Stimulated activated CD4-positive, alpha-beta T cell treated with anti-CD3 and anti-CD28 coated beads, Interleukin-4, amount 100 ng/mL, for 4 hours (primary cell): ENCODE data around the gene GMPR.
A peak's percentile ranks its signal among the peaks of the same experiment; 100 is the strongest.

Experiments used
- DNase-seq, 2 experiments: peaks; one replicate each; pipeline ENCODE4 v3.0.0-alpha.2; 2020

Gene GMPR

DNA sequence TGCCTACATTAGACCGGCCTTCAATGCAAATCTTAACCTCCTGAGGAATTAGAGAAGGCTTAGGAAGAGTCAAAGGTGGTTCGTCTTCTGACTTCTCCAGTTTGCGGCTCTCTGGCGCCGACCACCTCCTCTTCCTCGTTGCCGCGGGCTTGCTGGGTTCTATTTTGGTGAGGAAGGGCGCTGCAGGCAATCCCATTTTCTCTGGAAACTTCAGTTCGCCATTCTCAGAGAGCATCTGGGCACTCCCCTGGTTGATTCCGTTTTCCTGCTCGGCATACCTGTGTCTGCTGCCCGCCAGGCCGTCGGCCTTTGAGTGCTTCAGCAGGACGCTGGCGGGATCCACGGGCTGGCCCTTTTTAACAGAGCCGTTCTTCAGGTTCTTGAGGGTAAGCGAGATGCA lies 67.9 kb downstream of the GMPR start:
- no peak for DNase-seq

GRCh38 chr6:16311763-16312162 lies 73.4 kb downstream of the GMPR start:
- DNase-seq = no peak

DNA sequence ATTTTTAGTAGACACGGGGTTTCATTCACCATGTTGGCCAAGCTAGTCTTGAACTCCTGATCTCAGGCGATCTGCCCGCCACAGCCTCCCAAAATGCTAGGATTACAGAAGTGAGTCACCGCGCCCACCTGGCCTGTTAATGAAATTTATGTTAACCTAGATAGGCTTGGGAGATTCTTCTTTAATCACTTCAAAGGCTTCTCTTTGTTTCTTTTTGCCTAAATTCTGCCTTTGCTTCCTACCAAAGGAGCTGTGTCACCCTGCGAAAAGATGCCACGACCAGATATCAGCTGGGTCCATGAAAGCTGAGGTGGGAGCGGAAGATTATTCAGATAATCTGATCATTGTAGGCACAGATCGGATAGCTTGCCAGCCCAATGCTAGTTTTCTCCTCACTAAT lies 75.3 kb downstream of the GMPR start:
- DNase-seq = no peak

- DNase-seq = no peak
These were observed 75.9 kb downstream of the GMPR start for GRCh38 chr6:16314296-16314695.

DNA sequence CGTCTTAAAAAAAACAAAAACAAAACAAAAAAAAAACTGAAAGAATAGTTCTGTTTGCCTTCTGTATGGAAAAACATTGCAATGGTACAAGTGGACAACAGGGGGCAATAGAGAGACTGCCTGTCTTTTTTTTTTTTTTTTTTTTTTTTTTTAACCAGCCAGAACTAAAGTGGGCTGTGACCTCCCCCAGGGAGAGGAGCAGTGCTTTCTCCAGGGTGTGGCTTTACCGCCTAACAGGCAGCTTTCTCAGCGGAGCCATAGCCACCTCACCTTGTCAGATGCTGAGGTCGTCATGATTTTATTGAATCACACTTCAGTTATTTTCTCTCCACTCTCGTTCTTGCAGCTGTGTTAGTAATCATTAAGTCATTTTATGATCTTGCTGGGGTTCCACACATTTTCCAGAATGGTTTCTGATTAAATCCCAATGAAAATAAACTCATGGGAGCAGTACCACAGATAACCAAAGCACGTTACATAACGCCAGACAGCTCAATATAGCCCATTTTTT lies 78.4 kb downstream of the GMPR start:
- no peak for DNase-seq

DNA sequence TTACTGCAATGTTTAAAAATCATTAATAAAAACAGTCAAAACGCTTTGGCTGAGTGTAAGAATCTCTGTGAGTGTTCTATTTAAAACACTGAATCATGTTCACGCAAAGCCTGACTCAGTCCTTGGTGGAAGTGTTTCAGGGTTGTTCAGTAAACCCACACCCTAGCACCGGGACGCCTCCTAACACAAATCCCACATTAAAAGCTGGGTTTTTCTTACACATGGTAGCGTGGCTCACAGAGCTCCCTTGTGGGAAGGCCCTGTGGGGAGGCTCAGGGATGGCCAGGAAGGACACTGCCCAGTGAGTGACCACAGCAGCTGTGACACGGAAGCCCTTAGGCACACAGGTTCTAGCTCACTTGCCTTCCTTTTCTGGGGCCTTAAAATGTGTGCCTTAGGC lies 80.2 kb downstream of the GMPR start:
- peak in 1 of 2 experiments; percentile 32 for DNase-seq

DNA sequence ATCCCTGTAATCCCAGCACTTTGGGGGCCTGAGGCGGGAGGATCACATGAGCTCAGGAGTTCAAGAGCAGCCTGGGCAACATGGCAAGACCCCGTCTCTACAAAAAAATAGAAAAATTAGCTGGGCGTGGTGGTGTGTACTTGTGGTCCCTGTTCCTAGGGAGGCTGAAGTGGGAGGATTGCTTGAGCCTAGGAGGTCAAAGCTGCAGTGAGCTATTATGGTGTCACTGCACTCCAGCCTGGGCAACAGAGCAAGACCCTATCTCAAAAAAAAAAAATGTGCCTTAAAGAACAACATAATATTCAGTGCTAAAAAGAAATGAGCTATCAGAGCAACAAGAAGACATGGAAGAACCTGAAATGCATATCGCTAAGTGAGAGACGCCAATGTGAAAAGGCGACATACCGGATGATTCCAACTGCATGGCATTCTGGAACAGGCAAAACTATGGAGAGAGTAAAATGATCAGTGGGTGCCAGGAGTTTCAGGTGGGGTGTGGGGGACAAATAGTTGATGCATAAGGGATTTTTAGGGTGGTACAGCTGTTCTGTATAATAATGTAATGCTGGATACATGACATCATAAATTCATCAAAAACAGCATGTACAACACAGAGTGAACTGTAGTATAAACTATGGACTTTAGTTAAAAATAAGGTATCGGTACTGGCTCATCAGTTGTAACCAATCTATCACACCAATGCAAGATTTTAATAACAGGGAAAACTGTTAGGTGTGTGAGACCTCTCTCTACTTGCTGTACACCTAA lies 80.8 kb downstream of the GMPR start:
- DNase-seq = no peak

DNA sequence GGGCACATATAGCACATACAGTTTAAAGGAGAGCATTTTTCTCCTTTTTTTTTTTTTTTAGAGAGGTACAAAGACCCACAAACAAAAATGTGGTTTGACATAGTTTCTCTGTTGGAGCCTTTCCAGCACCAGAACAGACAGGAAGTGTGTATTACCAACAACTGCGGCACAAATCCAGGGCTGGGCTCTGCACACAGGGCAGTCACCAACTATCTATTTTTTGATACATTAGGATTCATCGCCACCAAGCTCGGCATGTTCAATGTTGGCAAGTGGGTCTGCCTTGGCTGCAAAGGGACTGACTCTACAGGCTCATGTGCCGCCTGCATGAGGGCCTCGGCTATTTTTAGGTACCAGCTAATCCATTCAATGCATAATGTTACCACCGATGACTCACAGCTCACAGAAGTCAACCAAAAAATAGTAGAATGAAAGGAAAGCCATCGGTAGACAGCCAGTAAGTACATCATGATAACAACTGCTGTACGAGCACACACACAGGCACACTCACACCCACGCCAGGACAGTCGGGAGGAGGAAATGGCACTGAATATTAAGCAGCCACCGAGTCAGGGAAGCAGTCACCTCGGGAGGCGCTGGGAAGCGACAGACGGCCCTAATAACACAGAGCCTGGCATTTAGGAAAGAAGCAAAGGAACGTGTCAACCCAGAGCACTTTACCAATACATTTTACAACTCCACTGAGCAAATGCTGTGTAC lies 81.6 kb downstream of the GMPR start:
- DNase-seq = peak; percentile 52 to 69

- DNase-seq = no peak
These were observed 82.3 kb downstream of the GMPR start for GRCh38 chr6:16320533-16321340.

GRCh38 chr6:16321341-16321710 lies 82.9 kb downstream of the GMPR start:
- no peak for DNase-seq

GRCh38 chr6:16321826-16322225 lies 83.4 kb downstream of the GMPR start:
- no peak for DNase-seq

GRCh38 chr6:16322666-16323312 lies 84.4 kb downstream of the GMPR start:
- DNase-seq = peak; percentile 44 to 81

DNA sequence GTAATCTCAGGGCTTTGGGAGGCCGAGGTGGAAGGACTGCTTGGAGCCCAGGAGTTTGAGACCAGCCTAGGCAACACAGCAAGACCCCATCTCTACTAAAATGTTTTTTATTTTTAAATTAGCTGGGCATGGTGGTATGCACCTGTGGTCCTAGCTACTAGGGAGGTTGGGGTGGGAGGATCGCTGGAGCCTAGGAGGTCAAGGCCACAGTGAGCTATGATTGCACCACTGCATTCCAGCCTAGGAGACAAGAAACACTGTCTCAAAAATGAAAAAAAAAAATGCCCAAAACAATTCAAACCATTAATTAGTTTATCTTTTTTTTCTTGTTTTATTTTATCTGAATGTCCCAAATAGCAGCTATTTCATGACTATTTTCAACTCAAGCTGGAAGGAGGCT lies 85.8 kb downstream of the GMPR start:
- DNase-seq = no peak

DNA sequence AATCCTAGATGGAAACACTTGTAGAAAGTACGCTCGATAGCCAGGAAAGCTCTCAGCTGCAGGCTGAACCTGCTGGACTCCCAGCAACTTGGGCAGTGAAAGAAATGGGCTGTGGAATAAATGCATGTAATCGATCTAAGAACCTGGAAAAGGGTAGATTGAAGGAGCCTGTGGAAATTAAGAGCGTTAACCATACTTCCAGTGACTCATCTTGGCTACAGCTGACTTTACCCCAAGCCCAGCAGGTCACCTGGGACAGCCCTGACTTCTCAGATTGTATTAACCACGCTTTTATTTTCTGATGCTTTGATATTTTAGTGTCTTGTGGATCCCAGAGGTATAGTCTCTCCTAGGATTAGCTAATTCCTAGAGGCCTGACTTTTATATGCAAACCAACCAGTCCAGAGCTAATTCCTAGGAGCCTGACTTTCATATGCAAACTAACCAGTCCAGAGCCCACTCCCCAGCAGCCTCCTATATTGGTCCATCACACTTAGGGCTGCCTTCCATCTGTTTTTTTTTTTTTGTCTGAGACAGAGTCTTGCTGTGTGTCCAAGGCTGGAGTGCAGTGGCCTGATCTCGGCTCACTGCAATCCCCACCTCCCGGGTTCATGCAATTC lies 86.3 kb downstream of the GMPR start:
- no peak for DNase-seq

DNA sequence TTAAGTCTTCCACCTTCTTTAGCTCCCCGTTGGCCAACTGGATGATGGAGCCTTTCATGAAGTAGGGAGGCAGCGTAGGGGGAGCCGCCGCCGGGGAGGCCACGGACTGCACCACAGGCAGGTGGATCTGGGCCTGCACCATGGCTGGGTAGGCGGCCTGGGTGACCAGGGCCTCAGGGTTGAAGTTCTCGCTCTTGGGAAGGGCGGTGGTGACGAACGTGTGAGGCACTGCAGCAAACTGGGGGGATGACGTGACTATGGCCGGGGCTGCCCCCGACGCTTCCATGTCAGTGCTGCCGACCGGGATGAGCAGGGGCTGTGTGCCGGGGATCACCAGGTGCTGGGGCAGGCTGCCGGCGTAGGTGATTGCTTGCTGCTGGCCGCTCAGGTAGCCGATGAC lies 88.1 kb downstream of the GMPR start:
- DNase-seq = no peak

DNA sequence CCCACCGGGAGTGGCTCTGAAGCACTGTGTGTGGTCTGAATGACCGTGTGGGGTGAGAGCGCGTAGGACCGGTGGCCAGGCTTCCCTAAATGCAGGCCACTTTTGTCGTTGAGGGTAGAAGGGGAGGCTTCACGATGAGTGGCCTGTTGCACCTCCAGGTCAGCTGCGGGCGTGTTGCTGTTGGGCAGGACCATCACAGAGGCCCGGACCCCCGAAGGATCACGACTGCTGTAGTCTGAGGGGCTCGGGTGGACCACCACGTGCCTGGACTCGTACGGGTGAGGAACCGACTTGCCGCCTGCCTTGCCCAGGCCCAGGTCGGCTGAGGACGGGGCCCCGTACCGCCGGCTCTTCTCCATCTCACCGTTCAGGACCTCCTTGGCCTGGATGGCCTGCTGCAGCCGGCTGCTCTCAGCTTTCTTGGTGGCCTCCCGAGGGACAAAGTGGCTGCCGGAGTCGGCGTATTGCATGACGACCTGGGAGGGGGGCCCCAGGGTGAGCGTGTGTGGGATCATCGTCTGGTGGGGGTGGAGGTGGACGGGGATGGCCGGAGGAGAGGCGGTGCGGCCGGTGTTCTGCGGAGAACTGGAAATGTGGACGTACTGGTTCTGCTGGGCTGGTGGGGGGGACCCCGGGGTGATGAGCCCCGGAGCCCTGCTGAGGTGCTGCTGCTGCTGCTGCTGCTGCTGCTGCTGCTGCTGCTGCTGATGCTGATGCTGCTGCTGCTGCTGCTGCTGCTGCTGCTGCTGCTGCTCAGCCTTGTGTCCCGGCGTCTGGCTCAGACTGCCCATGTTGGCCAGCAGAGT lies 88.8 kb downstream of the GMPR start:
- DNase-seq = no peak

GRCh38 chr6:16327777-16328325 lies 89.5 kb downstream of the GMPR start:
- no peak for DNase-seq

DNA sequence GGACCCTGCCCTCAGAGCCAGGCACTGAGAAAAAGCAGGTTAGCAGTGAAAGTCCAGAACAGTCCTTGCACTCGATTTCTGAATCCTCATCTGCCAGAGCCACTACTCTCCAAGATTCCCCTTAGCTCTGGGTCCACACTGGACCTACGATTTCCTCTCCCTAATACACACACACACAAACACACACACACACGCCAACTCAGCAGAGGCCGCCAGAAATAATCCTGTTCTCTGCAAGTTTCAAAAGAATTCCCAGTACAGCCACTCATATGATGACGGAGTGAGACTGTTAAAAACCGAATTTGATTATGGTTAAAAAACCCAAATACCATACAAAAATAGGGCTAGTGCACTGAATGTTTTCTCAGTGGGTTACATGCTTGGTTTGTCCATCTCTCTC lies 90.8 kb downstream of the GMPR start:
- DNase-seq = no peak

DNA sequence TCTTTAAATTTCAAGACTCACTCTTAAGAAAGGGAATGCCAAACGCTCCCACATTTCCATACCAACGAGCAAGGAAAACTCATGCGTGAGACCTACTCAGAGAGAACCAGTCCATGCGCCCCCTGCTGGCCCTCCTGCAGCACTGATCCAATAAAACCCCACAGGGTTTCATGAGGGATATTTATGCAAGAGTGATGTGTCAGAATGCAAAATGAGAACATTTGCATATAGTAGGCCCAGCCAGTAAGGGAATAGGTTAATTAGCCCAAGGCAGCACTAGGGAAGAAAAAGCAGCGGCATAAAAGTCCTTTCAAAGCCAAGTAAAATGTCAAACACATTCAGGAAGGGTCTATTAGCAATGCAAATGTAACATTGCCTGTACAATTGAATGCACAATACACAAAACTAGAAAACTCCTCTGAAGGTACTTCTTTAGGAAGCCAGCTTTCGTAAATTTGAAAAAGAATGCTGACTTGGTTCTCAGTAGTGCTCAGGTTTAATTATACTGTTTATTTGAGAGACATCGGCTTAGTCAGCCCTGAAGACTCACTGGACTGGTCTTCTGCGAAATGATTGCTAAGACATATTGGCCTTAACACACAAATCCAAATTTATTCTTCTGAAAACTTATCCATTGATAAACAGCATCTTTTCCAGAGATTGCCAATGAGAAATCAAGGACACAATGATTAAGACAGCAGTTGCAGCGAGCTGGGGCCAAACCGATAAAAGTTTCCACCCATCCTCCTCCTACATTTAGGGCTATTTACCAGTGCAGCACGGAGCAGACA lies 93.2 kb downstream of the GMPR start:
- DNase-seq = peak; percentile 45 to 64

DNA sequence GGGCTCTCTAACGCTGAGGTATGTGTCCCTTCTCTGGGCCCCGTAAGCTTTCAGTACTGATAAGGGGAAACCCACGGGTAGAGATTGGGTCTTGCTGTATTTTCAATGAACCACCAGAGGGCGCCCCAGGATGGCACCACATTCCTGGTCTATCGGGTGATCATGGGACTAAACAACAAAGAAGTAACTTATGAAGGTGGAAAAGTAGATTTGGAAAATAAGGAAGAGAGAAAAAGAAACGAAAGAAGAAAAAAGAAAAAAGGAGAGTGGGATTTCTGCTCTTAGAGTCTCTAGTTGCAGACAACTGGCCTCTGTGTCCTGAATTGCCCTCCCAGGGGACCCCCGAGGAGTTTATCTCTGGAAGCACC lies 93.8 kb downstream of the GMPR start:
- peak; percentile 73 to 77 for DNase-seq

DNA sequence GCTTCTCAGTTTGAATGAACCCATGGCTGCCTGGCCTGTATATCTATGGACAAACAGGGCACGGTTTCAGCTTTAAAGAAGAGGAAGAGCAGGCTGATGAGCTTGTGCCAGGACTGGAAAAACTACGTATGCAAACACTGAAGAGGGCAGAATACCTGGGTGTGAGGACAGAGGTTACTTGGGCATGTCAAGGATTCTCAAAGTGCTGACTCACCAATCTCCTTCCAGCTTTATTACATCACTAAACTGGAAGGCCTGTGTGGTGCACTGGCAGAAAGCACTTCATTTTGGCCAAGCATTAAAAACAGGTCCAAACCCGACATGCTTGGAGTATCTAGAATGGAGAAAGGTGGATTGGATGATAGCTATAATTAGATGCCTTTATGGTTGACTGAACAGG lies 95.2 kb downstream of the GMPR start:
- DNase-seq = no peak
